ENCODE measurements around the gene FAM3B. TPM values are rescaled to one million over a fixed set of nuclear protein-coding genes. Genes with fewer than 3 reads are reported as not detected.
A peak's percentile ranks its signal among the peaks of the same experiment; 100 is the strongest.

FAM3B gene
- total and polyA plus RNA-seq, 4 experiments from 2014 or later = not detected

DNA sequence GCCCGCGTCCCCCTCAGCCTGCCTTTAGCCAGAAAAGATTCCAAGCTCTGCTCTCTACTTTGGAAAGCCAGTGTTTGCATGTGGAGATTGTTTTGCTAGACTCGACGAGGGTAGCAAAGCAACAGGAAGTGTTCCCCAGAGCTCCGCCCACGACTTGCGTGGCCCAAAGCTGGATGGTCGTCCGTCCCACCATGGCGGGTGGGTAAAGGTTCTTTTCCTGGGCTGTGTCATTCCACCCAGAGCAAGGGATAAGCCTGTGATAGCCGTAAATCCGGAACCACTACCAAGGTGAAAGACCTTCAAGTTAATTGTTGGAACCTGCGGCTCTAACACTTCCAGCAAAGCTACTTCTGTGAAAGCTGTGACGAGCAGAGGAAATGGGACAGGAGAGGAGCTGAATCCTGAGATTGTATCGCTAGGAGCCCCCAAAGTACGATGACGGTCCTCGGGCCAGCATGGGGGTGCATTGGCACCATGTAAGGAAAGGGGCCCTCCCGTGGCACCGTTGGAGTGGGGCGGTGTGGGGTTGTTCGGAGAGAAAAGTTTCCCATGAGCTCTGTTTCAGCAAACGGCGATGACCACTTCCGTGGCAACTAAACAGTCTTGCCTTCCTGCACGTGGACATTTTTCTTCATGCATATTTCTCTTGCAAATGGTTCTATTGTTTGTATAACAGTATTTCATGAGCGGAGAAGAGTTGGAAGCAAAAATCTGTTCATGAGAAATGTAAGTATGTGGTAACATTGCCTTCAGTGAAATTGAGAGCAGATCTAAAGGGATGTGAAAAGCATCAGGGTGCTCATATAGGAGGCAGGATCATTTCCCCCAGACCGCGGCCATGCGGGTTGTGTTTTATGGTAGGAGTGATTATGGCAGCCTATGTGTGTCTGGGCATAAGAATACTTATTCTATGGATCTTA lies 53.6 kb downstream of the FAM3B start:
- CTCF ChIA-PET (ENCODE audit: partially characterized antibody) = interaction anchor here (1.3 to 2.6 kb wide), 5 partner anchors 9 to 87 kb away, joined by 3 to 12 read pairs (median 8); partner anchors contain the start of gene MX1
- intact Hi-C loops (cut with micrococcal nuclease) = loop anchor here (1.0 kb wide), 1 partner anchor 8 kb away; the partner anchor contains the start of gene MX2
- Mint-ChIP-seq H3K27me3 (no peaks in the 10 kb centered on the region), H3K9me3 (no peaks in the 10 kb centered on the region), H3K4me3 (peak overlapping the region; percentile 87 to 97 (median 90)), H3K4me1 (peaks cover 46 to 86% (median 68%) of the 10 kb centered on the region in 4 donors), H3K36me3 (peaks cover 26 to 43% of the 10 kb centered on the region in 2 donors), H3K27ac (peak overlapping the region; percentile 90 to 96 (median 94))
- POLR2A ChIA-PET (ENCODE audit: partially characterized antibody) = interaction anchor here (1.5 to 6.2 kb wide), 6 partner anchors 9 to 87 kb away, joined by 4 to 67 read pairs (median 12); partner anchors contain the start of genes MX1 and MX2
- H3K4me1 ChIP-seq (ENCODE audit: insufficient read depth, low read length) = peaks cover 61% of the 10 kb centered on the region
- peak in 4 of 5 donors; percentile 37 to 56 (median 50) for DNase-seq
- H3K36me3 ChIP-seq (ENCODE audit: insufficient read depth, low read length) = peaks cover 8% of the 10 kb centered on the region
- no peaks in the 10 kb centered on the region for H3K9me3 ChIP-seq (ENCODE audit: control insufficient read depth in 1 of 2, low read length in 2 of 2)
- peak overlapping the region; percentile 69 for H3K27ac ChIP-seq (ENCODE audit: low read depth, low read length)
- H3K27me3 ChIP-seq (ENCODE audit: insufficient read depth, low read length) = no peaks in the 10 kb centered on the region
- H3K4me3 ChIP-seq (ENCODE audit: low read length in 2 of 2) = peak overlapping the region; percentile 49 to 80

DNA sequence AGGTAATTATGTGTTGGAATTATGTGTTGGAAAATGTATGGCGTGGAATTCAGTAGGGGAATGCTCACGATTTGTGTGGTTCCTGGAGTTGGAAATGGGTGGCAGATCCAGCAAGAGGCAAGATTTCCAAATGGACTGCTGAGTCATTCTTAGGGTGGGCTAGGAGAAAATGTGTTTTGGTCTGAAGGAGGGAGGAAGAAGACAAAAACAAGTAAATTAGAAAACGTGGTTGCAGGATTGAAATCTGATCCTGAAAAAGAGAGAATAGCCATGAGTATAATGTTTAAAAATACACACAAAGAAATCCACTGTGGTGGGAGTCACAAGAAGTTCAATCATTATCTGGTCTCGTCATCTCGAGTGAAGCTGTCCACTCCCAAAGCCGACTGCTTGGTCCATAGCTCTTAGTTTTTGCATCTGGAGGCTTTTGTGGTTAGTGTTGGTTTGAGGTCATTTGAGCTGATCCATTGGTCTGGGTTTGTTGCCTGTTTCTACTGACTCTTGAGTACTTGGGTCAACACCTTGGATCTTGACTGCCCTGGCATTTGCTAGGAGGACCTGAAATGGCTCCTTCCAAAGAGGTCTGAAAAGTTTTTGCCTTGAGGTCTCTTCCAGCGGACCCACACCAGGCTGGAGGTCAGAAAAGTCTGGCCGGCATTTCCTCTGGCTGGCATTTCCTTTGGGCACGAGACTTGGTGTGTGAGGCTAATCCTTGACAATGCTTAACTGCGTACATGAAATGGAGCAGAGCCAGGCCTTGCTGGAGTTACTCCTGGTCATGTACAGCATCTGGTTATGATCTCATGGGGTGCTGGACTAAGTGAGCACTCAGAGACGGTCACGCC lies 54.5 kb downstream of the FAM3B start:
- H3K9me3 Mint-ChIP-seq = no peaks in the 10 kb centered on the region
- peaks cover 40 to 78% (median 60%) of the 10 kb centered on the region in 4 donors for H3K4me1 Mint-ChIP-seq
- CTCF ChIA-PET (ENCODE audit: partially characterized antibody) = interaction anchor here (1.6 to 2.6 kb wide), 3 partner anchors 55 to 88 kb away, joined by 5 to 12 read pairs (median 8); partner anchors contain the start of gene MX1
- peaks cover 18 to 35% of the 10 kb centered on the region in 2 donors for H3K36me3 Mint-ChIP-seq
- H3K27ac Mint-ChIP-seq = peak overlapping the region in 6 of 7 donors; percentile 90 to 96 (median 94)
- H3K4me3 ChIP-seq (ENCODE audit: low read length in 2 of 2) = peak overlapping the region in 1 of 2 donors; percentile 0
- H3K9me3 ChIP-seq (ENCODE audit: control insufficient read depth in 1 of 2, low read length in 2 of 2) = no peaks in the 10 kb centered on the region
- no peaks in the 10 kb centered on the region for H3K27me3 Mint-ChIP-seq
- DNase-seq = no peak
- H3K4me3 Mint-ChIP-seq = peak overlapping the region; percentile 87 to 97 (median 90)
- POLR2A ChIA-PET (ENCODE audit: partially characterized antibody) = interaction anchor here (2.2 to 6.2 kb wide), 3 partner anchors 10 to 55 kb away, joined by 9 to 67 read pairs (median 56); partner anchors contain the start of genes MX1 and MX2
- H3K4me1 ChIP-seq (ENCODE audit: insufficient read depth, low read length) = peaks cover 57% of the 10 kb centered on the region
- no peaks in the 10 kb centered on the region for H3K36me3 ChIP-seq (ENCODE audit: insufficient read depth, low read length)
- intact Hi-C loops (cut with micrococcal nuclease) = loop anchor here (1.0 kb wide), 1 partner anchor 9 kb away; the partner anchor contains the start of gene MX2
- H3K27ac ChIP-seq (ENCODE audit: low read depth, low read length) = peak overlapping the region; percentile 69
- no peaks in the 10 kb centered on the region for H3K27me3 ChIP-seq (ENCODE audit: insufficient read depth, low read length)

DNA sequence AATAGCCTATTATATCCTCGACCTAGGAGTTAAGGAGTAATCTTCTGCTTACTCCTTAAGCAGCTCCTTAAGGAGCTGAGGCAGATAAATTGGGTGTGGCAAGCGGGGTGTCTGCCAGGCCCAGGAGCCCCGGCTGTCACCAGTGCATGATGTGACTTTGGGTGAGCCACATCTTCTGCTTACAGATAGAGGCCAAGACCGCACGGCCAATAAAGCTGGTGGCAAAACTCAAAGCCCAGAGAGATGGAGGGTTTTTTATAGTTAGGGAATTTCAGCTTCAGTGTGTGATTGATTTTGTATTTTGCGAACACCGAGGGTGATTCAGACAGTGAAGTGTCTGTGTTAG lies 55.1 kb downstream of the FAM3B start:
- Mint-ChIP-seq H3K36me3 (peaks cover 15 to 35% of the 10 kb centered on the region in 2 donors), H3K4me1 (peaks cover 37 to 72% (median 55%) of the 10 kb centered on the region in 4 donors), H3K27me3 (no peaks in the 10 kb centered on the region), H3K27ac (peak overlapping the region in 1 of 7 donors; percentile 95), H3K4me3 (peak overlapping the region in 5 of 8 donors; percentile 54 to 97 (median 90)), H3K9me3 (no peaks in the 10 kb centered on the region)
- no peak for DNase-seq
- H3K27me3 ChIP-seq (ENCODE audit: insufficient read depth, low read length) = no peaks in the 10 kb centered on the region
- H3K36me3 ChIP-seq (ENCODE audit: insufficient read depth, low read length) = peaks cover under 1% of the 10 kb centered on the region
- H3K27ac ChIP-seq (ENCODE audit: low read depth, low read length) = no peak overlapping the region
- ChIA-PET POLR2A (ENCODE audit: partially characterized antibody) (interaction anchor here (0.9 to 6.2 kb wide), 2 partner anchors 10 to 55 kb away, joined by 4 to 67 read pairs; partner anchors contain the start of gene MX2), CTCF (ENCODE audit: partially characterized antibody) (interaction anchor here (1.6 to 1.8 kb wide), 2 partner anchors 9 to 88 kb away, joined by 5 to 6 read pairs; partner anchors contain the start of gene MX2)
- H3K4me1 ChIP-seq (ENCODE audit: insufficient read depth, low read length) = peaks cover 55% of the 10 kb centered on the region
- no peaks in the 10 kb centered on the region for H3K9me3 ChIP-seq (ENCODE audit: control insufficient read depth in 1 of 2, low read length in 2 of 2)
- intact Hi-C loops (cut with micrococcal nuclease) = no loop called here
- no peak overlapping the region for H3K4me3 ChIP-seq (ENCODE audit: low read length in 2 of 2)

DNA sequence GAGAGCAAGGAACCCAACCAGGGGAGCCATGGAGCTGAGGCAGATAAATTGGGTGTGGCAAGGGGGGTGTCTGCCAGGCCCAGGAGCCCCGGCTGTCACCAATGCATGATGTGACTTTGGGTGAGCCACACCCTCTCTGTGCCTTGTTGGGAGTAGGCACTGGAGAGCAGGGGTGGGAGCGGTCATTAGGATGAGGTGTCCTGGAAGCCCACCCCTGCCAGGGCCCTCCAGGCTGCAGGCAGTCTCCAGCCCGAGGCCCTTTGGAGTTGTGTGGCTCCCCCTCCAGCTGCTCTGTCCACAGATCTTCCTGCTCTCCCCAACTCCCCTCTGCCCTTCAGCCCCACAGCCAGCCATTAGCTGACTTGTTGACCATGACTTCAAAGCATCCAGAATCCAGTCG lies 56.7 kb downstream of the FAM3B start:
- no peak overlapping the region for H3K4me3 ChIP-seq (ENCODE audit: low read length in 2 of 2)

DNA sequence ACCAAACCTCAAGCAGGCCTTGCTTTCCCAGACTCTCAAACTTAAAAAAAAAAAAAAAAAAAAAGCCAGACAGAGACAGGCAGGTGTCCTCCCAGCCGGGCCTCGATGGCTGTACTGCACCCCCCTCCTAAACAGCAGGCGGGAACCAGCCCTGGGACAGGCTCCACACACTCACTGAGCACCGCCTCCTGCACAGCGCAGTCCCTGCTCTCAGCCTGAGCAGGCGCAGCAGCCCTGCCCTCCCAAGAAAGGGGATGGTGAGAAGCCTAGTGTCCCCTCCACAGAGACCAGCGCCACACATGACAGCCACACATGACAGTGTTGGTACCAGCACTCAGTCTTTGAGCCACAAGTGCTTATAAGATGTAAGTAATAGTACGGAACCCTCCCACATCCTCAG lies 57.2 kb downstream of the FAM3B start:
- POLR2A ChIA-PET (ENCODE audit: partially characterized antibody) = interaction anchor here (6.2 kb wide), 1 partner anchor 13 kb away, joined by 67 read pairs; the partner anchor contains the start of gene MX2
- intact Hi-C loops (cut with micrococcal nuclease) = no loop called here
- Mint-ChIP-seq H3K9me3 (no peaks in the 10 kb centered on the region), H3K36me3 (peaks cover 21 to 30% of the 10 kb centered on the region in 2 donors), H3K4me1 (peaks cover 33 to 57% (median 40%) of the 10 kb centered on the region in 4 donors), H3K4me3 (no peak overlapping the region), H3K27me3 (no peaks in the 10 kb centered on the region), H3K27ac (peak overlapping the region in 1 of 7 donors; percentile 12)
- H3K4me3 ChIP-seq (ENCODE audit: low read length in 2 of 2) = no peak overlapping the region
- DNase-seq = no peak
- CTCF ChIA-PET (ENCODE audit: partially characterized antibody) = no interaction called here
- H3K27me3 ChIP-seq (ENCODE audit: insufficient read depth, low read length) = no peaks in the 10 kb centered on the region
- H3K27ac ChIP-seq (ENCODE audit: low read depth, low read length) = no peak overlapping the region
- H3K9me3 ChIP-seq (ENCODE audit: control insufficient read depth in 1 of 2, low read length in 2 of 2) = no peaks in the 10 kb centered on the region
- peaks cover 49% of the 10 kb centered on the region for H3K4me1 ChIP-seq (ENCODE audit: insufficient read depth, low read length)
- peaks cover 18% of the 10 kb centered on the region for H3K36me3 ChIP-seq (ENCODE audit: insufficient read depth, low read length)

More for the DNA sequence above, 56.7 kb downstream of the FAM3B start:
- CTCF ChIA-PET (ENCODE audit: partially characterized antibody) = interaction anchor here (1.1 to 1.8 kb wide), 4 partner anchors 11 to 90 kb away, joined by 3 to 6 read pairs (median 4); partner anchors contain the start of gene MX2
- peaks cover 19 to 34% of the 10 kb centered on the region in 2 donors for H3K36me3 Mint-ChIP-seq
- peak overlapping the region in 2 of 7 donors; percentile 42 to 71 for H3K27ac Mint-ChIP-seq
- peaks cover 16% of the 10 kb centered on the region for H3K36me3 ChIP-seq (ENCODE audit: insufficient read depth, low read length)
- peak overlapping the region in 1 of 8 donors; percentile 36 for H3K4me3 Mint-ChIP-seq
- intact Hi-C loops (cut with micrococcal nuclease) = no loop called here
- DNase-seq = no peak
- peaks cover 35 to 62% (median 43%) of the 10 kb centered on the region in 4 donors for H3K4me1 Mint-ChIP-seq
- no peaks in the 10 kb centered on the region for H3K27me3 ChIP-seq (ENCODE audit: insufficient read depth, low read length)
- POLR2A ChIA-PET (ENCODE audit: partially characterized antibody) = interaction anchor here (0.9 to 6.2 kb wide), 2 partner anchors 12 to 52 kb away, joined by 4 to 67 read pairs; partner anchors contain the start of genes MX1 and MX2
- H3K27me3 Mint-ChIP-seq = no peaks in the 10 kb centered on the region
- peaks cover 52% of the 10 kb centered on the region for H3K4me1 ChIP-seq (ENCODE audit: insufficient read depth, low read length)
- no peaks in the 10 kb centered on the region for H3K9me3 ChIP-seq (ENCODE audit: control insufficient read depth in 1 of 2, low read length in 2 of 2)
- H3K27ac ChIP-seq (ENCODE audit: low read depth, low read length) = no peak overlapping the region
- no peaks in the 10 kb centered on the region for H3K9me3 Mint-ChIP-seq

DNA sequence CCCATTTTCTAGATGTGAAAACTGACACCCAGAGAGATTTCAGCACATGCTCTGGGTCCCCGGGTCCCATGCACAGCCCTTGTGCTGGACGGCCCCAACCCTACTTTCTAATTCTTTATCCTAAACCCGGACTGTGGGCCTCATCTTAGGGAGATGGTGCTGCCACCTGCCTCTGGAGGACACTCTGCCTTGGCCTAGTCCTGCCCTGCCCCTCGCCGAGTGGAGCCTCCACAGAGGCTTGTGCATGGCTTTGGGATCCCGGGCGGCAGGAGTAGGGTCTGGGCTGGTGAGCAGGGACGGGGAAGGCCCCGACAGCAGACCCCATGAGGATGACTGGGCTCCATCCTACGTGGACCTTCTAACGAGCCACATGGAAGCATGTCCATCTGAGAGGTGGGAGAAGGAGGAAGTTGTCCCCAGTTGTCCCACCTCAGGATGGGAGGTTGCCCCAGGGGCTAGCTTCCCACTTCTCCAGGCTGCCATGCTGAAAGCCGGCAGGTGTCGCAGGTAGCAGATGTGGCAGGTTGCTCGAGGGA lies 57.6 kb downstream of the FAM3B start:
- intact Hi-C loops (cut with micrococcal nuclease) = no loop called here
- H3K4me1 ChIP-seq (ENCODE audit: insufficient read depth, low read length) = peaks cover 44% of the 10 kb centered on the region
- Mint-ChIP-seq H3K27me3 (no peaks in the 10 kb centered on the region), H3K36me3 (peaks cover 21 to 30% of the 10 kb centered on the region in 2 donors), H3K4me3 (no peak overlapping the region), H3K4me1 (peaks cover 32 to 52% (median 36%) of the 10 kb centered on the region in 4 donors), H3K9me3 (no peaks in the 10 kb centered on the region), H3K27ac (peak overlapping the region in 1 of 7 donors; percentile 12)
- POLR2A ChIA-PET (ENCODE audit: partially characterized antibody) = interaction anchor here (6.2 kb wide), 1 partner anchor 13 kb away, joined by 67 read pairs; the partner anchor contains the start of gene MX2
- DNase-seq = no peak
- CTCF ChIA-PET (ENCODE audit: partially characterized antibody) = no interaction called here
- H3K9me3 ChIP-seq (ENCODE audit: control insufficient read depth in 1 of 2, low read length in 2 of 2) = no peaks in the 10 kb centered on the region
- no peak overlapping the region for H3K4me3 ChIP-seq (ENCODE audit: low read length in 2 of 2)
- no peaks in the 10 kb centered on the region for H3K27me3 ChIP-seq (ENCODE audit: insufficient read depth, low read length)
- no peak overlapping the region for H3K27ac ChIP-seq (ENCODE audit: low read depth, low read length)
- H3K36me3 ChIP-seq (ENCODE audit: insufficient read depth, low read length) = peaks cover 23% of the 10 kb centered on the region

All from CD4-positive, alpha-beta memory T cell (primary cell).